A673 (cell line): ENCODE results near the gene FPGT.

Experiments used
- EZH2 ChIP-seq: fragments of 200-600 bp; sonication (generic); IDR thresholded peaks from 2 replicates; pipeline ENCODE4 v1.6.1; 2017; ENCODE audit warnings: borderline replicate concordance, low read depth, mild to moderate bottlenecking, mixed read lengths, antibody characterized with exemption, low read length; ENCODE audit not compliant: poor library complexity, severe bottlenecking
- TF ChIP-seq, protein P1 (sequence below): fragments of 300-800, 200-600 bp; sonication (generic); conservative IDR thresholded peaks from 2 replicates; pipeline ENCODE4 v1.5.1; 2017; ENCODE audit warnings: low read depth, mild to moderate bottlenecking, antibody characterized with exemption, low read length, moderate library complexity, mixed read lengths

DNA sequence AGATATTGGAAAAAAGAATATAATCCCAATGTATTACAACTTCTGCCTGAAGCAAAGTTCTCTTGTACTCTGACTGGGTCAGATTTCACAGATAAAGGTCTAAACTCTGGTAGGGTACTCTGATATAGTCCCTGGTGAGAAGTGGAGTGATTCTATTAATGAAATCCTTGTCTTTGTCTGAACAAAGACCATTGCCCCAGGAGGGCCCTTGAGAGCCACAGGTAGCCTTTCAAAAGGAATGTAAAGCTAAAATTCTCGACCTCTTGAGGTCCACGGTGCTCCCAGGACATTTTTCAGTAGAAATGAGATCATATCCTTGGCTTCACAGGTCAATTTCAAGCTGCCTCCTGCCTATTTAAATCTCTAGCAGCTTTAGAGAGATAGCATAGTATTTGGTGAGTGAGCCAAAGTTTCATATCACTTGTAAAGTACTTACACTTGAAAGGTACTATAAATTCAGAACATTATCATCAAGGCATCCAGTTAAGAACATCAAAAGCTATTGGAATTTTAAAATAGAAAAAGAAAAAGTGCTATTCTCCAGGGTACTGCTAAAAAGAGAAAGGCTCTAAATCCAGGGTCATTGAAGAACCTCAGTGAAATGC is 47.2 kb downstream of the FPGT start:
- TF ChIP-seq, protein P1, sequence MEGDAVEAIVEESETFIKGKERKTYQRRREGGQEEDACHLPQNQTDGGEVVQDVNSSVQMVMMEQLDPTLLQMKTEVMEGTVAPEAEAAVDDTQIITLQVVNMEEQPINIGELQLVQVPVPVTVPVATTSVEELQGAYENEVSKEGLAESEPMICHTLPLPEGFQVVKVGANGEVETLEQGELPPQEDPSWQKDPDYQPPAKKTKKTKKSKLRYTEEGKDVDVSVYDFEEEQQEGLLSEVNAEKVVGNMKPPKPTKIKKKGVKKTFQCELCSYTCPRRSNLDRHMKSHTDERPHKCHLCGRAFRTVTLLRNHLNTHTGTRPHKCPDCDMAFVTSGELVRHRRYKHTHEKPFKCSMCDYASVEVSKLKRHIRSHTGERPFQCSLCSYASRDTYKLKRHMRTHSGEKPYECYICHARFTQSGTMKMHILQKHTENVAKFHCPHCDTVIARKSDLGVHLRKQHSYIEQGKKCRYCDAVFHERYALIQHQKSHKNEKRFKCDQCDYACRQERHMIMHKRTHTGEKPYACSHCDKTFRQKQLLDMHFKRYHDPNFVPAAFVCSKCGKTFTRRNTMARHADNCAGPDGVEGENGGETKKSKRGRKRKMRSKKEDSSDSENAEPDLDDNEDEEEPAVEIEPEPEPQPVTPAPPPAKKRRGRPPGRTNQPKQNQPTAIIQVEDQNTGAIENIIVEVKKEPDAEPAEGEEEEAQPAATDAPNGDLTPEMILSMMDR = no peak
- no peak for TF ChIP-seq EZH2
